CD4-positive, alpha-beta memory T cell (primary cell): ENCODE results near the gene CARD6. TPM values are rescaled to one million over a fixed set of nuclear protein-coding genes. Genes with fewer than 3 reads are reported as not detected.
A peak's percentile ranks its signal among the peaks of the same experiment; 100 is the strongest.
"Not testable (repeated sequence)": the region's sequence is repeated elsewhere in the genome, so short reads cannot be mapped to it uniquely, and the experiment has no call there.

Experiments used
- CTCF ChIA-PET: fragments of 350-600 bp; sonication (Branson Sonifier 250); formaldehyde crosslinking; loops from one replicate; lab custom pipeline; 2021; ENCODE audit warnings: inconsistent platforms; ENCODE audit not compliant: partially characterized antibody; lab: Charles Lee
- POLR2A ChIA-PET: fragments of 350-600 bp; sonication (Branson Sonifier 250); formaldehyde crosslinking; loops from one replicate; lab custom pipeline; 2021; ENCODE audit not compliant: partially characterized antibody; lab: Charles Lee
- DNase-seq, 5 donors: peaks; one replicate each; pipeline versions ENCODE4 v3.0.0 to v3.0.0-alpha.2; 2020 to 2022; ENCODE audit warnings: mixed read lengths in 1 of 5
- H3K27ac ChIP-seq: one replicate; pipeline ENCODE4 v1.7.0; 2013; ENCODE audit warnings: low read depth, low read length
- H3K27me3 ChIP-seq: 2 replicates; pipeline ENCODE4 v1.7.0; 2013; ENCODE audit warnings: mild to moderate bottlenecking, low read length, moderate library complexity; ENCODE audit not compliant: insufficient read depth
- H3K36me3 ChIP-seq: 2 replicates; pipeline ENCODE4 v1.7.0; 2013; ENCODE audit warnings: mild to moderate bottlenecking, low read length, moderate library complexity; ENCODE audit not compliant: insufficient read depth
- H3K4me1 ChIP-seq: 2 replicates; pipeline ENCODE4 v1.7.0; 2013; ENCODE audit warnings: mild to moderate bottlenecking, low read length, moderate library complexity; ENCODE audit not compliant: insufficient read depth
- H3K4me3 ChIP-seq, 2 donors: one replicate each; pipeline ENCODE4 v1.7.0; 2013; ENCODE audit warnings: low read length in 2 of 2, mild to moderate bottlenecking in 1 of 2
- H3K9me3 ChIP-seq, 2 donors: one replicate each; pipeline ENCODE4 v1.7.0; 2013; ENCODE audit warnings: low read length in 2 of 2, control low read depth in 1 of 2; ENCODE audit not compliant: control insufficient read depth in 1 of 2
- H3K27ac Mint-ChIP-seq, 7 donors: one replicate each; pipeline ENCODE4 v1.8.0; 2020 to 2021; ENCODE audit warnings: mixed read lengths in 7 of 7, mild to moderate bottlenecking in 6 of 7, inconsistent platforms in 3 of 7, moderate library complexity in 3 of 7
- H3K27me3 Mint-ChIP-seq, 2 donors: one replicate each; pipeline ENCODE4 v1.8.0; 2020 to 2021; ENCODE audit warnings: mixed read lengths in 2 of 2
- H3K36me3 Mint-ChIP-seq, 2 donors: one replicate each; pipeline ENCODE4 v1.8.0; 2020 to 2021; ENCODE audit warnings: mixed read lengths in 2 of 2, inconsistent platforms in 1 of 2, mild to moderate bottlenecking in 1 of 2
- H3K4me1 Mint-ChIP-seq, 4 donors: one replicate each; pipeline ENCODE4 v1.8.0; 2020 to 2021; ENCODE audit warnings: mixed read lengths in 4 of 4, mild to moderate bottlenecking in 1 of 4
- H3K4me3 Mint-ChIP-seq, 8 donors: one replicate each; pipeline ENCODE4 v1.8.0; 2020 to 2021; ENCODE audit warnings: mixed read lengths in 8 of 8, mild to moderate bottlenecking in 7 of 8, moderate library complexity in 6 of 8, inconsistent platforms in 3 of 8
- H3K9me3 Mint-ChIP-seq, 8 donors: one replicate each; pipeline ENCODE4 v1.8.0; 2020 to 2021; ENCODE audit warnings: mixed read lengths in 8 of 8, mild to moderate bottlenecking in 5 of 8, inconsistent platforms in 3 of 8, moderate library complexity in 1 of 8
- intact Hi-C: fragments of 100-400 bp; cut with micrococcal nuclease; formaldehyde crosslinking; loops from one replicate; pipeline ENCODE4 v1.15.1; 2023
- polyA plus RNA-seq, 2 donors: library from polyadenylated mRNA; unstranded; fragments of 300-500 nt; fragmentation: Illumina TruSeq; gene quantifications; one replicate each; pipeline ENCODE4 v1.2.3, GENCODE V29; 2021
- total RNA-seq, 2 experiments: library from RNA; stranded (reverse); gene quantifications; one replicate each; pipeline ENCODE4 v1.2.3, GENCODE V29; 2021

The CARD6 gene
- total and polyA plus RNA-seq, 4 experiments from 2014 or later, result 2.4 to 5.0 (median 4.5) TPM

DNA sequence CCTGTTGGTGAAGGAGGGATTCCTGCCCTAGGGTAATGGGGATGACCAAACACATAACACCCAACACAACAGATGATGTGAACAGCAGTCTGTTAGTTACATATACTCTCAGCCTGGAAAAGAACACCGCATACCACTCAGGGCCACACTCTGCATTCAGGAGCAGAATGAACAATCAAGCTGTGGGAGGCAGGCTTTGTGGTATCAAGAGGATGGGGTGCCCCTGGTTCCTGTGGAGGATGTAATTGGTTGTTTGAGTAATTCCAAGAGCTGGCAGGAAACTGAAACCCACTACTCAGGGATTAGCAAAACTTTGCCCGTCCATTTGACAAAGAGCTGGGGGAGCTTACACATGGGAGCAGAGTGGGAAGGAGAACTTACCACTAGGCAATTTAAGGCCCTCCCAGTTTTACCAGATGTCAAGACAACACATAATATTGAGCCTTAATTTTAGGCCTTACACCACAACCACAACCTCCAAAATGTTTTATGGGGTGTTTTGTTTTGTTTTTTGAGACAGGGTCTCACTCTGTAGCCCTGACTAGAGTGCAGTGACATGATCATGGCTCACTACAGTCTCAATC is 27.4 kb upstream of the CARD6 start:
- intact Hi-C loops, result no loop called here
- Mint-ChIP-seq H3K36me3 (no peaks in the 10 kb centered on the region), H3K9me3 (no peaks in the 10 kb centered on the region), H3K4me1 (no peaks in the 10 kb centered on the region), H3K27me3 (no peaks in the 10 kb centered on the region), H3K4me3 (no peak overlapping the region), H3K27ac (no peak overlapping the region)
- no peaks in the 10 kb centered on the region for H3K27me3 ChIP-seq
- peak in 1 of 5 donors; percentile 38 for DNase-seq
- H3K4me1 ChIP-seq, result no peaks in the 10 kb centered on the region
- ChIA-PET POLR2A (interaction anchor here (0.8 kb wide), 1 partner anchor 18 kb away, joined by 3 read pairs; no protein-coding TSS in a partner anchor), CTCF (interaction anchor here (1.0 kb wide), 1 partner anchor 15 kb away, joined by 4 read pairs; no protein-coding TSS in a partner anchor)
- no peaks in the 10 kb centered on the region for H3K9me3 ChIP-seq
- no peak overlapping the region for H3K4me3 ChIP-seq
- no peaks in the 10 kb centered on the region for H3K36me3 ChIP-seq
- H3K27ac ChIP-seq, result no peak overlapping the region

DNA sequence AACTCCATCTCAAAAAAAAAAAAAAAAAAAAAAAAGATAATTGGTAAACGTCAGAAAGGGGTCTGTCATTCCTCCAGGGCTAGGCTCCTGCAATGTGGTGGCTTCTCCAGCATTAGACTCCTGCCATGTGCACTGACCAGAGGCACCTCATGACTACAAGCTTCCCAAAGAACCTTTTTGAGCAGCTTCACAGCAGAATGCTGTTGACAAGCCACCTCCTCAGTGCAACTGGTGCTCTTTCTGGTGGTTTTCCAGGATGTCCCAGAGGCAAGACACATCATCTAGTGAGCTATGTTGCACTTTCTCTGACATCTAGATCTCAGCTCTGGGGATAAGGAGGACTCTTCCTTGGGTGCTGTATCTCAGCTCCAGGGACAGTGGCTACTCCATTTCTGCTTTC is 17.7 kb upstream of the CARD6 start:
- H3K27me3 ChIP-seq, result no peaks in the 10 kb centered on the region
- ChIA-PET CTCF (interaction anchor here (1.2 to 1.8 kb wide), 3 partner anchors 9 to 58 kb away, joined by 3 to 8 read pairs (median 3); partner anchors contain the start of gene PRKAA1), POLR2A (interaction anchor here (0.7 to 3.8 kb wide), 3 partner anchors 10 to 1832 kb away, joined by 4 to 15 read pairs (median 11); partner anchors contain the start of gene RPL37)
- no peaks in the 10 kb centered on the region for H3K4me1 ChIP-seq
- H3K9me3 ChIP-seq, result no peaks in the 10 kb centered on the region
- DNase-seq, result no peak
- H3K27ac ChIP-seq, result no peak overlapping the region
- no peak overlapping the region for H3K4me3 Mint-ChIP-seq
- peak overlapping the region in 4 of 7 donors; percentile 6 to 53 (median 28) for H3K27ac Mint-ChIP-seq
- peaks cover 0 to 5% (median 2%) of the 10 kb centered on the region in 4 donors for H3K4me1 Mint-ChIP-seq
- no peaks in the 10 kb centered on the region for H3K27me3 Mint-ChIP-seq
- H3K9me3 Mint-ChIP-seq, result no peaks in the 10 kb centered on the region
- intact Hi-C loops, result no loop called here
- H3K36me3 ChIP-seq, result peaks cover 13% of the 10 kb centered on the region
- H3K4me3 ChIP-seq, result no peak overlapping the region
- peaks cover 15 to 21% of the 10 kb centered on the region in 2 donors for H3K36me3 Mint-ChIP-seq

DNA sequence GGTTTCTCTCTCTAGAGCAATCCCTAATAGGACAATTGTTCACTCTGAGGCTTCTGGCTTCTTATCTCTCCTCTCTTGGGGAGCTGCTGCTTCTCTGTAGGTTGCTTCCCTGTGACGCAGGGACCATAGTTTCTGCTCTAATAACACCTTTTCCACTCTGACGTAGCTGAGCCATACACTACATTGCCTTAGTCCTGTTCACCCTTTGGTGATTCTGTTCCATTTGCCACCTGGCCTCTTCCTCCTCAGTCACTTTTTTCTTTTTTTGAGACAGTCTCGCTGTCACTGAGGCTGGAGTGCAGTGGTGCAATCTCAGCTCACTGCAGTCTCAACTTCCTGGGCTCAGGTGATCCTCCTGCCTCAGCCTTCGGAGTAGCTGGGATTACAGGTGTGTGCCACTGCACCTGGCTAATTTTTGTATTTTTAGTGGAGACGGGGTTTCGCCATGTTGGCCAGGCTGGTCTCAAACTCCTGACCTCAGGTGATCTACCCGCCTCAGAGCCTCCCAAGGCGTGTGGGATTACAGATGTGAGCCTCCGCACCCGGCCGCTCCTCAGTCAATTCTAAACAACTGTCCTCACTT is 15.6 kb upstream of the CARD6 start:
- peaks cover 31% of the 10 kb centered on the region for H3K36me3 ChIP-seq
- Mint-ChIP-seq H3K4me1 (peaks cover 5 to 16% (median 11%) of the 10 kb centered on the region in 4 donors), H3K36me3 (peaks cover 33 to 41% of the 10 kb centered on the region in 2 donors), H3K27ac (peak overlapping the region in 4 of 7 donors; percentile 23 to 92 (median 46))
- H3K4me1 ChIP-seq, CTCF ChIA-PET, H3K27me3 Mint-ChIP-seq, H3K9me3 Mint-ChIP-seq, H3K27ac ChIP-seq, H3K9me3 ChIP-seq, intact Hi-C loops, H3K4me3 Mint-ChIP-seq, H3K27me3 ChIP-seq, H3K4me3 ChIP-seq, DNase-seq: not testable (repeated sequence)
- POLR2A ChIA-PET, result interaction anchor here (0.7 to 3.8 kb wide), 2 partner anchors 10 to 23 kb away, joined by 4 to 15 read pairs; partner anchors contain the start of gene RPL37

DNA sequence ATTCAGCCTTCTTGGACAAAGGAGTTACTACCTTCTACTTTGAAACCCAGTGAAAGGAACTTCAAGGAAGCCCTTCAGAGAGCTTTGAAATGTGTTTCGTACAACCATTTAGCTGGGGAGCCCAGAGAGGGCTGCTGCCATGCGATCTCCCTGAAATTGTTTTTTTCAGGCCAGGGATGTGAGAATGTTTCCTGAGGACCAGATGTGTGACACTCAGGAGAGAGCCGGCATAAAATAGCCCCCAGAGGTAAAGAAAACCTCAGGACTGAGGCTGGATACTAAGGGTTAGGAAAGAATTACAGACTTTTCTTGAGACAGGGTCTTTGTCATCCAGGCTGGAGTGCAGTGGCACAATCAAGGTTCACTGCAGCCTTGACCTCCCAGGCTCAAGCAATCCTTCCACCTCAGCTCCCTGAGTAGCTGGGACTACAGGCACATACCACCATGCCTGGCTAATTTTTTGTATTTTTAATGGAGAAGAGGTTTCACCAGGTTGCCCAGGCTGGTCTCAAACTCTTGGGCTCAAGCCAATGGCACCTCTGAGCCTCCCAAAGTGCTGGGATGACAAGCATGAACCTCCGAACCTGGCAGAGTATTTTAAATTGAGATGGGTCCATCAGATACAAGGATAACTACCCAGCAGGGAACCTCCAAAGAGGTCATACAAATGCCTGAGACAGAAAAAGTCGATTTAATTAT is 14.5 kb upstream of the CARD6 start:
- Mint-ChIP-seq H3K27ac (peak overlapping the region in 2 of 7 donors; percentile 23), H3K36me3 (peaks cover 36 to 52% of the 10 kb centered on the region in 2 donors), H3K4me1 (peaks cover 5 to 21% (median 11%) of the 10 kb centered on the region in 4 donors), H3K9me3 (no peaks in the 10 kb centered on the region), H3K27me3 (no peaks in the 10 kb centered on the region), H3K4me3 (no peak overlapping the region)
- Histone ChIP-seq H3K36me3 (peaks cover 42% of the 10 kb centered on the region), H3K4me3 (no peak overlapping the region), H3K9me3 (no peaks in the 10 kb centered on the region), H3K4me1 (peaks cover 2% of the 10 kb centered on the region), H3K27me3 (no peaks in the 10 kb centered on the region), H3K27ac (no peak overlapping the region)
- CTCF ChIA-PET, result no interaction called here
- POLR2A ChIA-PET, result interaction anchor here (3.8 kb wide), 1 partner anchor 9 kb away, joined by 15 read pairs; the partner anchor contains the start of gene RPL37
- intact Hi-C loops, result no loop called here
- no peak for DNase-seq

DNA sequence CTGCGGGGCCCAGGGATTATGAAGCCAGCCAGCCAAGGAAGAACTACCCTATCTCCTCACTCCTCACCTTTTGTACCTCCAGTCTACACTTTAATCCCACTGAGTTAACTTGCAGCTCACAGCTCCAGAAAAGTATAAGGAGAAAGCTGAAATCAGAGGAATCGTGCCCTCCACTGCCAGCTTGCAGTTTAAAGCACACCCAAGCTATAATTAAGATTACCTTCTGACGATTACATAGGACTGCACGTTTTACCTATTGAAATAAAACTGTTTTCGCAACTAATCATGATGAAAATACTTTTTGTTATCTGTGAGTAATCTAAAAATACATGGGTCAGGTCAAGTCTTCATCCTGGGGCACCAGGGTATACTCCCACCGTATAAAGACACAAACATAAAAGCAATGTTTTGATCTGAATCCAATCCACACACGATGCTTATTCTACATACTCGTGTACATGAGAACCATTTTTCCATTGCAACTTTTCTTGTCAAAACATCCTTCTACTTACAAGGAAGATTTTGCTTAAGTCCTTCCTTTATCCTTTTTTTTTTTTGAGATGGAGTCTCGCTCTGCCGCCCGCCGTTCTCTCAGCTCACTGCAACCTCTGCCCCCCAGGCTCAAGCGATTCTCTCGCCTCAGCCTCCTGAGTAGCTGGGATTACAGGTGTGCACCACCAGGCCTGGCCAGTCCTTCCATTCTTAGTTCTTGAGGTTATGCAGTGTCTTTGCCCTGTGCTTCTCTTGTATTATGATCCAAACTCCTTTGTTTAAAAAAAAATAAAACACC is 13.8 kb upstream of the CARD6 start:
- peaks cover 49% of the 10 kb centered on the region for H3K36me3 ChIP-seq
- peaks cover 10% of the 10 kb centered on the region for H3K4me1 ChIP-seq
- no peak overlapping the region for H3K4me3 ChIP-seq
- Mint-ChIP-seq H3K9me3 (no peaks in the 10 kb centered on the region), H3K4me3 (peak overlapping the region in 1 of 8 donors; percentile 12), H3K4me1 (peaks cover 11 to 28% (median 18%) of the 10 kb centered on the region in 4 donors), H3K36me3 (peaks cover 43 to 59% of the 10 kb centered on the region in 2 donors), H3K27me3 (no peaks in the 10 kb centered on the region), H3K27ac (peak overlapping the region in 4 of 7 donors; percentile 13 to 74 (median 36))
- CTCF ChIA-PET, result no interaction called here
- no peaks in the 10 kb centered on the region for H3K27me3 ChIP-seq
- POLR2A ChIA-PET, result no interaction called here
- no peak overlapping the region for H3K27ac ChIP-seq
- no peaks in the 10 kb centered on the region for H3K9me3 ChIP-seq
- intact Hi-C loops, result no loop called here
- no peak for DNase-seq

DNA sequence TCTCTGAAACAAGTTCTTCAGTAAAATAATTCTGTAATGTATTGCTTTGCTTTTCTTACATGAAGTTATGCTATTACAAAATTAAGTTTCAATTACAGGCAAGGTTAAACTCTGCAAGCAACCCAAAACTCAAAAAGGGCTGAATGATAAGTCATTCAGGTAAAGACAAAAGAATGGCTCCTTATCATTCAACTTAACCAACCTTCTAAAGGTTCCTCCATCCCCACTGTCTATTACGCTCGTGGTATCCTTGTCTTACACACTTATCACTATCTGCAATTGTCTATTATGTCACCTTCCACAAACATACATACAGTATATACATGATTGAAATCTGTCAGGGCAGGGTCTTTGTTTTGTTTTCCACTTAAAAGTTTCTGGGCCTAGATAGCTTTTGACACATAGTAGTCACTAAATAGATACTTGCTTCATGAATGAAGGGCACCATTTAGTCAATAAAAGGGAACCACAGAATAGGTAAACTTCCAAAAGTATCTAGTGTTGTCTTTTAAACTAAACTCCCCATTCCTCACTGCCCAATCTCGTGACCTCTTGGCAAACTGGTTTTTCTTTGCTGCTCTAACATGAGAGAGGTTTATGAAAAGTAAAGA is 13.0 kb upstream of the CARD6 start:
- Histone ChIP-seq H3K4me3 (no peak overlapping the region), H3K9me3 (no peaks in the 10 kb centered on the region), H3K4me1 (peaks cover 17% of the 10 kb centered on the region), H3K27me3 (no peaks in the 10 kb centered on the region), H3K36me3 (peaks cover 57% of the 10 kb centered on the region), H3K27ac (no peak overlapping the region)
- peaks cover 51 to 67% of the 10 kb centered on the region in 2 donors for H3K36me3 Mint-ChIP-seq
- peak overlapping the region in 2 of 7 donors; percentile 54 to 74 for H3K27ac Mint-ChIP-seq
- H3K4me3 Mint-ChIP-seq, result peak overlapping the region in 1 of 8 donors; percentile 12
- no peak for DNase-seq
- no peaks in the 10 kb centered on the region for H3K27me3 Mint-ChIP-seq
- no peaks in the 10 kb centered on the region for H3K9me3 Mint-ChIP-seq
- CTCF ChIA-PET, result no interaction called here
- intact Hi-C loops, result no loop called here
- H3K4me1 Mint-ChIP-seq, result peaks cover 15 to 36% (median 26%) of the 10 kb centered on the region in 4 donors
- POLR2A ChIA-PET, result no interaction called here
